HepG2 (cell line): Measurements from ENCODE around the gene AGAP1.

ENCODE experiments used
- BRCA1 ChIP-seq: sonication (generic); formaldehyde crosslinking; IDR thresholded peaks from 2 replicates; pipeline ENCODE4 v1.4.0; 2020; ENCODE audit warnings: missing genetic modification reagents
- CEBPG ChIP-seq: IDR thresholded peaks from 2 replicates; pipeline ENCODE4 v1.6.1; 2016
- EZH2 ChIP-seq: conservative IDR thresholded peaks from 2 replicates; pipeline ENCODE4 v1.6.1; 2012; ENCODE audit warnings: mild to moderate bottlenecking, low read depth, low read length, moderate library complexity
- FOXO4 ChIP-seq: sonication (generic); formaldehyde crosslinking; conservative IDR thresholded peaks from 2 replicates; pipeline ENCODE4 v1.8.1; 2023; ENCODE audit warnings: missing genetic modification reagents
- FOXP4 ChIP-seq: sonication (generic); formaldehyde crosslinking; IDR thresholded peaks from 2 replicates; pipeline ENCODE4 v1.4.0; 2020; ENCODE audit warnings: missing genetic modification reagents
- POLR2A ChIP-seq, 2 experiments: IDR thresholded peaks; 2 replicates each; pipeline ENCODE4 v1.6.1; 2011; ENCODE audit warnings: low read depth in 2 of 2, low read length in 2 of 2, mild to moderate bottlenecking in 1 of 2, moderate library complexity in 1 of 2; ENCODE audit not compliant: insufficient read depth in 1 of 2

GRCh38 chr2:235779444-235779896 is 285.6 kb downstream of the AGAP1 start:
- TF ChIP-seq EZH2 (no peak), FOXO4 (CRISPR knock-in tag) (no peak), BRCA1 (CRISPR knock-in tag) (no peak), POLR2A (IDR thresholded peaks at IDR 0.05; ENCODE audit: insufficient read depth in 1 of 2, low read depth in 2 of 2, low read length in 2 of 2) (no peak), FOXP4 (CRISPR knock-in tag) (no peak), CEBPG (CRISPR knock-in tag) (no peak)
